GM21390 (cell line): ENCODE measurements around the gene FCGR3B.
A peak's percentile ranks its signal among the peaks of the same experiment; 100 is the strongest.
"Not testable (repeated sequence)": the region's sequence is repeated elsewhere in the genome, so short reads cannot be mapped to it uniquely, and the experiment has no call there.

Experiments
- ATAC-seq: cut with Tn5 transposase; IDR thresholded peaks from one replicate; pipeline ENCODE4 v1.9.1; 2021; ENCODE audit not compliant: unreplicated experiment

FCGR3B gene

GRCh38 chr1:161606541-161607336, 24.2 kb downstream of the FCGR3B start:
- not testable (repeated sequence) for ATAC-seq

- not testable (repeated sequence) for ATAC-seq
Measured at GRCh38 chr1:161605762-161606540, 25.0 kb downstream of the FCGR3B start.

GRCh38 chr1:161605024-161605423, 26.0 kb downstream of the FCGR3B start:
- ATAC-seq: not testable (repeated sequence)

GRCh38 chr1:161597077-161597476, 33.9 kb downstream of the FCGR3B start:
- ATAC-seq: not testable (repeated sequence)

GRCh38 chr1:161595583-161595982, 35.4 kb downstream of the FCGR3B start:
- ATAC-seq: not testable (repeated sequence)

GRCh38 chr1:161595173-161595572, 35.8 kb downstream of the FCGR3B start:
- not testable (repeated sequence) for ATAC-seq

- not testable (repeated sequence) for ATAC-seq
Measured at GRCh38 chr1:161594269-161594984, 36.5 kb downstream of the FCGR3B start.

- not testable (repeated sequence) for ATAC-seq
Measured at GRCh38 chr1:161593092-161593755, 37.8 kb downstream of the FCGR3B start.

- not testable (repeated sequence) for ATAC-seq
Measured at GRCh38 chr1:161592586-161592985, 38.4 kb downstream of the FCGR3B start.

- not testable (repeated sequence) for ATAC-seq
Measured at GRCh38 chr1:161589920-161590319, 41.1 kb downstream of the FCGR3B start.

- not testable (repeated sequence) for ATAC-seq
Measured at GRCh38 chr1:161589365-161589764, 41.6 kb downstream of the FCGR3B start.

GRCh38 chr1:161588596-161588995, 42.4 kb downstream of the FCGR3B start:
- not testable (repeated sequence) for ATAC-seq

- ATAC-seq: not testable (repeated sequence)
Measured at GRCh38 chr1:161582882-161583281, 48.1 kb downstream of the FCGR3B start.

- ATAC-seq: peak; percentile 71
Measured at GRCh38 chr1:161580879-161581537, 50.0 kb downstream of the FCGR3B start.

- not testable (repeated sequence) for ATAC-seq
Measured at GRCh38 chr1:161579856-161580507, 51.0 kb downstream of the FCGR3B start.

- ATAC-seq: not testable (repeated sequence)
Measured at GRCh38 chr1:161576676-161577075, 54.3 kb downstream of the FCGR3B start.
